HCT116 (cell line): ENCODE data around the gene P2RY14. TPM values are rescaled to one million over a fixed set of nuclear protein-coding genes. Genes with fewer than 3 reads are reported as not detected.

Source experiments
- ATAC-seq: fragments of 200-7000 bp; cut with Tn5 transposase; 2 replicates; pipeline ENCODE4 v1.9.1; 2020; ENCODE audit warnings: mild to moderate bottlenecking, moderate library complexity
- BruUV-seq: library from RNA; stranded (reverse); fragments of 400-500 nt; replicated peaks from 2 replicates; lab custom pipeline; 2021; lab: Mats Ljungman, UMichigan
- CTCF ChIA-PET: fragments of 300-600 bp; sonication (Branson Sonifier 250); formaldehyde crosslinking; loops from one replicate; lab custom pipeline; 2021; ENCODE audit warnings: antibody characterized with exemption; lab: Charles Lee
- POLR2A ChIA-PET: fragments of 300-600, 350-600 bp; sonication (Branson Sonifier 250); formaldehyde crosslinking; loops from one replicate; lab custom pipeline; 2021; ENCODE audit warnings: antibody characterized with exemption; lab: Charles Lee
- RAD21 ChIA-PET, 2 experiments: fragments of 300-600 bp; sonication (Branson Sonifier 250); formaldehyde crosslinking; loops; one replicate each; lab custom pipeline; 2023; ENCODE audit warnings: low total read pairs in 2 of 2; ENCODE audit not compliant: uncharacterized antibody in 2 of 2, unreplicated experiment in 2 of 2, low non-redundant PET in 1 of 2; lab: Charles Lee
- DNase-seq: peaks from one replicate; pipeline ENCODE4 v3.0.0-alpha.2; 2010; ENCODE audit warnings: low read depth, low spot score
- H2AFZ ChIP-seq: fragments of 200-600 bp; shearing (Covaris generic), sonication (generic); 2 replicates; pipeline ENCODE4 v1.6.1; 2017; ENCODE audit warnings: low read depth, mixed run types, mixed read lengths, antibody characterized with exemption, low read length; ENCODE audit not compliant: poor library complexity, severe bottlenecking
- H3K27ac ChIP-seq: 2 replicates; pipeline ENCODE4 v1.5.1; 2012; ENCODE audit warnings: low read depth, low read length
- H3K27me3 ChIP-seq: fragments of 200-600 bp; sonication (generic); 2 replicates; pipeline ENCODE4 v1.6.1; 2016; ENCODE audit warnings: mixed run types, low read length, mixed read lengths; ENCODE audit not compliant: insufficient read depth
- H3K36me3 ChIP-seq, 2 experiments: fragments of 200-500 bp in 1 of 2; fragments of 200-600 bp in 1 of 2; sonication (Bioruptor generic) in 1 of 2; sonication (generic) in 1 of 2; 2 replicates each; pipeline versions ENCODE4 v1.5.1 to v1.6.1; 2014 to 2016; ENCODE audit warnings: low read length in 2 of 2, inconsistent platforms in 1 of 2, mixed read lengths in 1 of 2, mixed run types in 1 of 2; ENCODE audit not compliant: insufficient read depth in 2 of 2, control insufficient read depth in 1 of 2
- H3K4me1 ChIP-seq, 2 experiments: fragments of 200-600 bp in 1 of 2; sonication (generic) in 1 of 2; 2 replicates each; pipeline versions ENCODE4 v1.5.1 to v1.6.1; 2012 to 2017; ENCODE audit warnings: low read length in 2 of 2, inconsistent platforms in 1 of 2, mild to moderate bottlenecking in 1 of 2, mixed read lengths in 1 of 2, mixed run types in 1 of 2, moderate library complexity in 1 of 2; ENCODE audit not compliant: insufficient read depth in 2 of 2, control insufficient read depth in 1 of 2
- H3K4me2 ChIP-seq: fragments of 200-600 bp; sonication (generic); 2 replicates; pipeline ENCODE4 v1.6.1; 2017; ENCODE audit warnings: mixed run types, low read length, mixed read lengths
- H3K4me3 ChIP-seq, 2 experiments: fragments of 200-600 bp in 1 of 2; sonication (generic) in 1 of 2; replicated peaks in 1 of 2; 2 replicates each; pipeline ENCODE4 v1.5.1; 2011 to 2016; ENCODE audit warnings: low read length in 2 of 2, control low read depth in 1 of 2, low read depth in 1 of 2, mild to moderate bottlenecking in 1 of 2, mixed read lengths in 1 of 2, mixed run types in 1 of 2
- H3K79me2 ChIP-seq: fragments of 200-600 bp; sonication (generic); 2 replicates; pipeline ENCODE4 v1.6.1; 2017; ENCODE audit warnings: mild to moderate bottlenecking, mixed run types, low read length, moderate library complexity, mixed read lengths; ENCODE audit not compliant: insufficient read depth
- H3K9ac ChIP-seq: fragments of 200-600 bp; sonication (generic); 2 replicates; pipeline ENCODE4 v1.6.1; 2016; ENCODE audit warnings: low read length, mixed read lengths
- H3K9me2 ChIP-seq: fragments of 200-600 bp; sonication (generic), shearing (Covaris generic); 2 replicates; pipeline ENCODE4 v1.6.1; 2017; ENCODE audit warnings: mixed run types, mild to moderate bottlenecking, moderate library complexity; ENCODE audit not compliant: insufficient read depth
- H3K9me3 ChIP-seq, 2 experiments: fragments of 200-500 bp in 1 of 2; fragments of 200-600 bp in 1 of 2; sonication (Bioruptor generic) in 1 of 2; sonication (generic) in 1 of 2; 2 replicates each; pipeline ENCODE4 v1.6.1; 2014 to 2017; ENCODE audit warnings: low read length in 2 of 2, mixed read lengths in 2 of 2, inconsistent platforms in 1 of 2, low read depth in 1 of 2, mild to moderate bottlenecking in 1 of 2, mixed run types in 1 of 2, moderate library complexity in 1 of 2; ENCODE audit not compliant: control insufficient read depth in 1 of 2, insufficient read depth in 1 of 2
- H4K20me1 ChIP-seq: fragments of 200-600 bp; sonication (generic), shearing (Covaris generic); 2 replicates; pipeline ENCODE4 v1.6.1; 2017; ENCODE audit warnings: mixed run types, mild to moderate bottlenecking, moderate library complexity; ENCODE audit not compliant: insufficient read depth
- EGR1 ChIP-seq: IDR thresholded peaks from 2 replicates; pipeline ENCODE4 v1.6.1; 2012; ENCODE audit warnings: low read depth
- ELF1 ChIP-seq: IDR thresholded peaks from 2 replicates; pipeline ENCODE4 v1.6.1; 2012; ENCODE audit warnings: low read depth, borderline replicate concordance
- FOSL1 ChIP-seq: IDR thresholded peaks from 2 replicates; pipeline ENCODE4 v1.6.1; 2012; ENCODE audit warnings: low read depth
- JUND ChIP-seq: IDR thresholded peaks from 2 replicates; pipeline ENCODE4 v1.6.1; 2012
- SIN3A ChIP-seq: IDR thresholded peaks from 2 replicates; pipeline ENCODE4 v1.6.1; 2012; ENCODE audit warnings: low read depth
- YY1 ChIP-seq: IDR thresholded peaks from 2 replicates; pipeline ENCODE4 v1.6.1; 2011; ENCODE audit warnings: low read length, low read depth, moderate library complexity, mild to moderate bottlenecking; ENCODE audit not compliant: insufficient replicate concordance; ENCODE audit errors: extremely low read depth
- ZNF274 ChIP-seq: fragments of 200-500 bp; sonication (Bioruptor generic); IDR thresholded peaks from 2 replicates; pipeline ENCODE4 v1.6.1; 2014; ENCODE audit warnings: mild to moderate bottlenecking, low read depth, low read length, inconsistent platforms
- intact Hi-C: fragments of 100-400 bp; cut with micrococcal nuclease; formaldehyde crosslinking; loops from 2 replicates; pipeline ENCODE4 v1.10.0; 2022
- total RNA-seq: library from RNA; stranded (reverse); gene quantifications from one replicate; pipeline ENCODE4 v1.2.1, GENCODE V29; 2021; ENCODE audit not compliant: unreplicated experiment
- TF ChIP-seq, protein P1 (sequence below), 3 experiments: fragments of 200-600 bp in 1 of 3; sonication (generic) in 1 of 3; IDR thresholded peaks in 2 of 3; conservative IDR thresholded peaks in 1 of 3; 2 replicates each; pipeline ENCODE4 v1.5.1; 2012 to 2017; ENCODE audit warnings: low read depth in 2 of 3, low read length in 2 of 3, antibody characterized with exemption in 1 of 3, borderline replicate concordance in 1 of 3, control low read depth in 1 of 3, mild to moderate bottlenecking in 1 of 3, mixed read lengths in 1 of 3, mixed run types in 1 of 3, moderate library complexity in 1 of 3; ENCODE audit not compliant: insufficient read depth in 1 of 3

The P2RY14 gene
- total RNA-seq, 1 experiment from 2014 or later, result not detected

DNA sequence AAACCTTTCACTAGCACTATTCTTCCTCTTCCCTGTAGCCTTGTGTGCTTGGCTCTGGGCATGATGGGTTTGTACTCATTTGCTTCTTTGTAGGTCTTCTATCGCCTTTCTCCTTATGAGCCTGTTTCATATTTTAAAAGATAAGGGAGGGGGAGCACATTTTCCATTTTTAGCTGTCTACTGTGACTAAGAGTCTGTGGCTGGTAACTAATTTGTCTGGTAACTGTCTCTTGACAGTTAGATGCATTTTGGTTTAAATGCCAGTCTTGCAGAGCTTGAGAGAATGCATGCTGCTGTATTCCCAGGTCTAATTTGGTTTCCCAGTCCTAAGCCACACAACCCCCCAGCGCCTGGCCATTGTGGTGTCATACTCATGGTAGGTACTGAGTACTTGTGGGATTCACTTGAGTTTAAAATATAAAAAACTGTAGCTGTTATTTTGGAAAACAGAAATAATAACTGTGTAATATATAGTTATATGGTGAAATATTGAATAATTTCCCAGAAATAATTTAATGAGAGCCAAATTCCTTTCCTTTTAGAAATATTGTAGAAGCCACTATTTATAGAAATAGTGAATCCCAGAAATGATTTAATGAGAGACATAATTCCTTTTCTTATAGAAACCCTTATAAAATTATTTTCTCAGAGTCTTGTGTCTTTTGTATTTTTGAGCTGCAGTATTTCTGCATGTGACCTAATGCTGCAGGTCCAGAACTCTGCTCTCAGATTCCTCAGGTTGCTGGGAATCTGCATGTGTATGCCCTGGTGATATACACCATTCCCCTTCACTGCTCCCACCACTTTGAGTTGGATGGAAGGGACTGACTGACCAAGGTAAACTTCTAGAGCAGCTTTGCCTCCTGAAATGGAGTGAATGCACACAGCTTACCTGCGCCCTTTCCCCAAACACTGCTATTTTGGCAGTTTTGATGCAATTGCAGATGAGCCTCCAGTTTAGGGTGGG, 61.4 kb downstream of the P2RY14 start:
- H3K9me2 ChIP-seq, result no peaks in the 10 kb centered on the region
- intact Hi-C loops, result no loop called here
- no peaks in the 10 kb centered on the region for H3K27me3 ChIP-seq
- ChIA-PET CTCF (interaction anchor here (1.2 kb wide), 1 partner anchor 9 kb away, joined by 3 read pairs; no protein-coding TSS in a partner anchor), POLR2A (no interaction called here), RAD21 (no interaction called here)
- no peak overlapping the region for H2AFZ ChIP-seq
- no peak overlapping the region for H3K9ac ChIP-seq
- no peaks in the 10 kb centered on the region for H3K9me3 ChIP-seq
- no peaks in the 10 kb centered on the region for H3K36me3 ChIP-seq
- H3K79me2 ChIP-seq, result no peaks in the 10 kb centered on the region
- H3K4me2 ChIP-seq, result no peak overlapping the region
- H3K4me3 ChIP-seq, result no peak overlapping the region
- BruUV-seq, result no TSS peak
- H4K20me1 ChIP-seq, result no peaks in the 10 kb centered on the region
- TF ChIP-seq FOSL1, result no peak
- TF ChIP-seq SIN3A, result no peak
- no peak for TF ChIP-seq ELF1
- no peak for TF ChIP-seq JUND
- TF ChIP-seq YY1, result no peak
- no peak for TF ChIP-seq EGR1
- TF ChIP-seq ZNF274, result no peak
- TF ChIP-seq, all 23 proteins: peak for 0
- peaks cover 0 to 20% of the 10 kb centered on the region in 2 experiments; a peak in 3 of 4 replicates for H3K4me1 ChIP-seq
- H3K27ac ChIP-seq, result no peak overlapping the region
- no peak for ATAC-seq
- no peak for DNase-seq

DNA sequence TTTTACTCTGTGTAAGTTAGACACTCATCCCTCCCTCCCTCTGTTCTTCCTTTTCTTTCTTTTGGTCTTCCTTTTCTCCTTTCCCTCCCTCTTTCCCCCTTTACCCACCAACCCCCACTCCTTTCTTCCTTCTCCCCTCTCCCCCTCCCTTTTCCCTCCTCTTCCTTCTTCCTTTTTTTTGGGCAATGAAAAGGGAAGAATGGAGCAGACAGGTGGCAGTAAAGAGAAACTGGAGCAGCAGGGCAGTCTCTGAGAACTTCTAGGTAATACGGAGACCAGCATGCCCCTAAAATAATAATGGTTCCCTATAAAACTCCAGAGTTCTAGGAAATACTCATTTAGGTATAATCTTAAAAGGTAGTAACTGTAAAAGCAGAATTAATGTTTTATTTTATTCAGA, 63.9 kb downstream of the P2RY14 start:
- no peaks in the 10 kb centered on the region for H4K20me1 ChIP-seq
- RAD21 ChIA-PET, result interaction anchor here in 1 of 2 experiments (0.6 kb wide), 1 partner anchor 223 kb away, joined by 3 read pairs; no protein-coding TSS in a partner anchor
- H3K4me3 ChIP-seq, result no peak overlapping the region
- H3K9me2 ChIP-seq, result no peaks in the 10 kb centered on the region
- no peak overlapping the region for H2AFZ ChIP-seq
- CTCF ChIA-PET, result interaction anchor here (0.6 kb wide), 1 partner anchor 10 kb away, joined by 3 read pairs; no protein-coding TSS in a partner anchor
- H3K36me3 ChIP-seq, result no peaks in the 10 kb centered on the region
- peaks cover 0 to 18% of the 10 kb centered on the region in 2 experiments; a peak in 3 of 4 replicates for H3K4me1 ChIP-seq
- H3K27ac ChIP-seq, result no peak overlapping the region
- no peak overlapping the region for H3K4me2 ChIP-seq
- H3K79me2 ChIP-seq, result no peaks in the 10 kb centered on the region
- POLR2A ChIA-PET, result no interaction called here
- H3K27me3 ChIP-seq, result no peaks in the 10 kb centered on the region
- no peak for TF ChIP-seq ZNF274
- TF ChIP-seq, protein P1, sequence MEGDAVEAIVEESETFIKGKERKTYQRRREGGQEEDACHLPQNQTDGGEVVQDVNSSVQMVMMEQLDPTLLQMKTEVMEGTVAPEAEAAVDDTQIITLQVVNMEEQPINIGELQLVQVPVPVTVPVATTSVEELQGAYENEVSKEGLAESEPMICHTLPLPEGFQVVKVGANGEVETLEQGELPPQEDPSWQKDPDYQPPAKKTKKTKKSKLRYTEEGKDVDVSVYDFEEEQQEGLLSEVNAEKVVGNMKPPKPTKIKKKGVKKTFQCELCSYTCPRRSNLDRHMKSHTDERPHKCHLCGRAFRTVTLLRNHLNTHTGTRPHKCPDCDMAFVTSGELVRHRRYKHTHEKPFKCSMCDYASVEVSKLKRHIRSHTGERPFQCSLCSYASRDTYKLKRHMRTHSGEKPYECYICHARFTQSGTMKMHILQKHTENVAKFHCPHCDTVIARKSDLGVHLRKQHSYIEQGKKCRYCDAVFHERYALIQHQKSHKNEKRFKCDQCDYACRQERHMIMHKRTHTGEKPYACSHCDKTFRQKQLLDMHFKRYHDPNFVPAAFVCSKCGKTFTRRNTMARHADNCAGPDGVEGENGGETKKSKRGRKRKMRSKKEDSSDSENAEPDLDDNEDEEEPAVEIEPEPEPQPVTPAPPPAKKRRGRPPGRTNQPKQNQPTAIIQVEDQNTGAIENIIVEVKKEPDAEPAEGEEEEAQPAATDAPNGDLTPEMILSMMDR (IDR thresholded peaks at IDR 0.05 in 2 of 3, conservative IDR thresholded peaks at IDR 0.05 in 1 of 3; ENCODE audit: borderline replicate concordance in 1 of 3, insufficient read depth in 1 of 3, low read depth in 2 of 3, low read length in 2 of 3), result peak in 2 of 3 experiments; percentile 30 to 36; a peak in 3 of 6 replicates
- H3K9me3 ChIP-seq, result no peaks in the 10 kb centered on the region
- intact Hi-C loops, result no loop called here
- BruUV-seq, result no TSS peak
- DNase-seq (no peak), ATAC-seq (peak; percentile 59; the same call in 1 of the 2 replicates)
- no peak overlapping the region for H3K9ac ChIP-seq
